K562 (cell line): ENCODE data around the gene DUS4L. TPM values are rescaled to one million over a fixed set of nuclear protein-coding genes. Genes with fewer than 3 reads are reported as not detected.

Experiments used
- ATAC-seq: fragments of 200-7000 bp; cut with Tn5 transposase; 3 replicates; pipeline ENCODE4 v1.9.1; 2020; ENCODE audit warnings: moderate library complexity
- BruUV-seq: library from RNA; stranded (reverse); fragments of 400-500 nt; replicated peaks from 2 replicates; lab custom pipeline; 2021; lab: Mats Ljungman, UMichigan
- CTCF ChIA-PET: fragments of 300-600 bp; formaldehyde crosslinking; extraction: SDS; loops from one replicate; lab custom pipeline; 2021; ENCODE audit warnings: low intra/inter-chr PET ratio; lab: Yijun Ruan, JAX
- POLR2A ChIA-PET: fragments of 300-600, 350-650 bp; sonication (Branson Sonifier 250); formaldehyde crosslinking; extraction: SDS; loops from one replicate; lab custom pipeline; 2021; ENCODE audit warnings: antibody characterized with exemption, inconsistent platforms; lab: Yijun Ruan, JAX
- DNase-seq, 4 experiments: peaks; one replicate each; pipeline versions ENCODE4 v3.0.0 to v3.0.0-alpha.2; 2011 to 2018; ENCODE audit warnings: low spot score in 3 of 4, mixed read lengths in 3 of 4; ENCODE audit errors: extremely low read depth in 1 of 4
- FAIRE-seq: peaks from 2 replicates; lab custom pipeline; 2011; peaks lifted over from hg19 to GRCh38; lab: Jason Lieb, UNC
- H2AFZ ChIP-seq: 2 replicates; pipeline ENCODE4 v1.6.0; 2011; ENCODE audit warnings: low read depth, low read length, control low read depth, inconsistent platforms
- H3K27ac ChIP-seq: fragments of 200-600 bp; 3 replicates; pipeline ENCODE4 v1.8.0; 2011; ENCODE audit warnings: low read depth, mild to moderate bottlenecking, control low read depth, inconsistent platforms, low read length, moderate library complexity, mixed read lengths; ENCODE audit errors: extremely low read depth
- H3K27me3 ChIP-seq, 2 experiments: fragments of 300-600 bp in 1 of 2; 2 replicates in 1 of 2; 3 replicates in 1 of 2; pipeline versions ENCODE4 v1.6.0 to v1.8.0; 2011; ENCODE audit warnings: inconsistent platforms in 2 of 2, low read length in 2 of 2, mild to moderate bottlenecking in 1 of 2, mixed read lengths in 1 of 2, moderate library complexity in 1 of 2; ENCODE audit not compliant: control insufficient read depth in 2 of 2, insufficient read depth in 2 of 2
- H3K36me3 ChIP-seq: fragments of 300-600 bp; 3 replicates; pipeline ENCODE4 v1.8.0; 2011; ENCODE audit warnings: mild to moderate bottlenecking, low read length, inconsistent platforms; ENCODE audit not compliant: control insufficient read depth, insufficient read depth
- H3K4me1 ChIP-seq, 2 experiments: fragments of 200-600 bp in 1 of 2; replicated peaks in 1 of 2; 2 replicates in 1 of 2; 3 replicates in 1 of 2; pipeline versions ENCODE4 v1.5.1 to v1.8.0; 2011; ENCODE audit warnings: inconsistent platforms in 2 of 2, low read length in 2 of 2, mild to moderate bottlenecking in 1 of 2, mixed read lengths in 1 of 2, moderate library complexity in 1 of 2; ENCODE audit not compliant: control insufficient read depth in 2 of 2, insufficient read depth in 2 of 2
- H3K4me2 ChIP-seq: 2 replicates; pipeline ENCODE4 v1.6.1; 2011; ENCODE audit warnings: low read length, control low read depth, inconsistent platforms, mixed read lengths; ENCODE audit not compliant: insufficient read depth
- H3K4me3 ChIP-seq: fragments of 200-600 bp; sonication (generic), shearing (Covaris generic); 2 replicates; pipeline ENCODE4 v1.5.1; 2016; ENCODE audit warnings: control low read depth, inconsistent platforms
- H3K79me2 ChIP-seq: fragments of 200-600 bp; 3 replicates; pipeline ENCODE4 v1.8.0; 2011; ENCODE audit warnings: low read length, inconsistent platforms; ENCODE audit not compliant: control insufficient read depth, insufficient read depth
- H3K9ac ChIP-seq, 2 experiments: 2 replicates each; pipeline versions ENCODE4 v1.6.0 to v1.6.1; 2011; ENCODE audit warnings: low read depth in 2 of 2, low read length in 2 of 2, control low read depth in 1 of 2, inconsistent platforms in 1 of 2, mild to moderate bottlenecking in 1 of 2, mixed read lengths in 1 of 2; ENCODE audit not compliant: insufficient read depth in 1 of 2
- H3K9me1 ChIP-seq: one replicate; pipeline ENCODE4 v1.6.0; 2011; ENCODE audit warnings: inconsistent platforms, mild to moderate bottlenecking, low read length, moderate library complexity; ENCODE audit not compliant: control insufficient read depth, insufficient read depth
- H3K9me3 ChIP-seq: replicated peaks from 2 replicates; pipeline ENCODE4 v1.5.1; 2011; ENCODE audit warnings: low read depth, low read length, inconsistent platforms; ENCODE audit not compliant: control insufficient read depth, insufficient read depth
- H4K20me1 ChIP-seq: replicated peaks from 2 replicates; pipeline ENCODE4 v1.6.1; 2011; ENCODE audit warnings: low read length, inconsistent platforms, mixed read lengths; ENCODE audit not compliant: control insufficient read depth, insufficient read depth
- BRCA1 ChIP-seq, 2 experiments: fragments of 450-650 bp in 1 of 2; sonication (generic) in 1 of 2; formaldehyde crosslinking in 1 of 2; IDR thresholded peaks; 2 replicates each; pipeline versions ENCODE4 v1.5.0 to v1.6.1; 2017 to 2020; ENCODE audit warnings: mild to moderate bottlenecking in 1 of 2, missing genetic modification reagents in 1 of 2
- CBX5 ChIP-seq: IDR thresholded peaks from 2 replicates; pipeline ENCODE4 v1.6.1; 2014; ENCODE audit warnings: low read depth, borderline replicate concordance
- ILK ChIP-seq: fragments of 450-650 bp; IDR thresholded peaks from 2 replicates; pipeline ENCODE4 v1.6.1; 2016; ENCODE audit warnings: missing genetic modification characterization, low read depth, mild to moderate bottlenecking, missing compliant biosample characterization, moderate library complexity, borderline replicate concordance
- PML ChIP-seq: IDR thresholded peaks from 2 replicates; pipeline ENCODE4 v1.6.1; 2012; ENCODE audit warnings: low read length, inconsistent platforms
- POLR2AphosphoS5 ChIP-seq: IDR thresholded peaks from 2 replicates; pipeline ENCODE4 v1.6.1; 2011; ENCODE audit warnings: mild to moderate bottlenecking, low read depth, low read length, moderate library complexity; ENCODE audit not compliant: control insufficient read depth, insufficient read depth
- POLR2H ChIP-seq: IDR thresholded peaks from 2 replicates; pipeline ENCODE4 v1.6.1; 2016; ENCODE audit warnings: missing genetic modification characterization, low read depth, mild to moderate bottlenecking, control low read depth, missing compliant biosample characterization, moderate library complexity
- RAD21 ChIP-seq, 2 experiments: fragments of 250-450 bp in 1 of 2; fragments of 450-650 bp in 1 of 2; sonication (Bioruptor Pico) in 1 of 2; formaldehyde crosslinking in 1 of 2; IDR thresholded peaks in 1 of 2; conservative IDR thresholded peaks in 1 of 2; 2 replicates each; pipeline versions ENCODE4 v1.4.0 to v1.8.0; 2020 to 2022; ENCODE audit warnings: mild to moderate bottlenecking in 2 of 2, moderate library complexity in 1 of 2
- SIRT6 ChIP-seq: IDR thresholded peaks from one replicate; pipeline ENCODE4 v1.6.1; 2012; ENCODE audit warnings: low read depth, mild to moderate bottlenecking, control low read depth, inconsistent platforms, low read length, moderate library complexity
- THAP12 ChIP-seq: fragments of 250-450 bp; sonication (Bioruptor Pico); IDR thresholded peaks from 2 replicates; pipeline ENCODE4 v1.9.0; 2021; ENCODE audit warnings: mild to moderate bottlenecking, inconsistent platforms
- XRCC4 ChIP-seq: IDR thresholded peaks from one replicate; pipeline ENCODE4 v1.6.1; 2011; ENCODE audit not compliant: insufficient read depth, insufficient read length; ENCODE audit errors: extremely low read depth
- ZNF766 ChIP-seq: fragments of 200-800 bp; sonication (Bioruptor generic); conservative IDR thresholded peaks from 2 replicates; pipeline ENCODE4 v1.6.1; 2016; ENCODE audit warnings: missing genetic modification characterization, missing compliant biosample characterization
- WGBS: fragments of 100-300 bp; shearing (Covaris generic); methylation state at CpG from one replicate; pipeline ENCODE4 v1.1.6; 2016; ENCODE audit warnings: low coverage, mixed read lengths; ENCODE audit not compliant: insufficient coverage; ENCODE audit errors: missing lambda C conversion rate; 5-methylcytosine and 5-hydroxymethylcytosine counted together
- in situ Hi-C: fragments of 300-500 bp; cut with MboI; formaldehyde crosslinking; loops from 4 replicates; pipeline ENCODE4 v1.15.0; 2018; ENCODE audit warnings: inconsistent platforms, mixed read lengths
- intact Hi-C: fragments of 100-400 bp; cut with micrococcal nuclease; formaldehyde crosslinking; loops from 2 replicates; pipeline ENCODE4 v1.14.2; 2022
- polyA plus RNA-seq, 8 experiments: library from polyadenylated mRNA; depleted of rRNA in 4 of 8; stranded (reverse) in 5 of 8; unstranded in 3 of 8; fragments of >200 nt; fragmentation: Nextera tagmentation in 2 of 8; fragmentation: Illumina TruSeq in 1 of 8; extraction: Ambion mirVana in 2 of 8; extraction: Trizol in 1 of 8; gene quantifications; 2 replicates each; pipeline versions ENCODE4 v1.2.1 to v1.2.3, GENCODE V29; 2011 to 2014; ENCODE audit warnings: inconsistent platforms in 1 of 8, missing spikeins in 1 of 8
- total RNA-seq, 7 experiments: library from RNA; depleted of rRNA in 6 of 7; stranded (reverse); fragments of >200 nt in 6 of 7; fragmentation: Illumina TruSeq in 2 of 7; extraction: Trizol in 2 of 7; gene quantifications; 2 replicates each; pipeline versions ENCODE4 v1.2.1 to v1.2.3, GENCODE V29; 2011 to 2021; ENCODE audit warnings: low replicate concordance in 1 of 7

The DUS4L gene
- total and polyA plus RNA-seq, 9 of the 15 experiments (the other 6 are each of a cell fraction or from before 2014, with no cell fraction given), result 12.2 to 33.6 (median 28.6) TPM

GRCh38 chr7:107597582-107597916, 33.8 kb downstream of the DUS4L start:
- TF ChIP-seq CBX5 (no peak), ILK (no peak), POLR2H (tag) (no peak), XRCC4 (no peak), PML (no peak), SIRT6 (no peak), RAD21 (CRISPR knock-in tag; conservative IDR thresholded peaks at IDR 0.05 in 1 of 2, IDR thresholded peaks at IDR 0.05 in 1 of 2) (no peak), ZNF766 (CRISPR knock-in tag) (no peak), BRCA1 (IDR thresholded peaks at IDR 0.05) (no peak), BRCA1 (CRISPR knock-in tag; IDR thresholded peaks at IDR 0.05) (no peak), POLR2AphosphoS5 (no peak), THAP12 (no peak)
- no peaks in the 10 kb centered on the region for H4K20me1 ChIP-seq
- in situ Hi-C loops (no loop called here), intact Hi-C loops (no loop called here)
- H3K27me3 ChIP-seq, result no peaks in the 10 kb centered on the region
- BruUV-seq, result no TSS peak
- no peaks in the 10 kb centered on the region for H3K4me1 ChIP-seq
- ATAC-seq (no peak), FAIRE-seq (no peak), DNase-seq (no peak)
- H3K79me2 ChIP-seq, result no peaks in the 10 kb centered on the region
- 45% methylated on average over 1 of the region's 1 CpG for WGBS
- H3K4me3 ChIP-seq, result no peak overlapping the region
- H2AFZ ChIP-seq, result no peak overlapping the region
- ChIA-PET POLR2A (interaction anchor here (1.5 to 2.0 kb wide), 3 partner anchors 9 to 14 kb away, joined by 4 to 6 read pairs (median 5); no protein-coding TSS in a partner anchor), CTCF (no interaction called here)
- no peak overlapping the region for H3K4me2 ChIP-seq
- no peak overlapping the region for H3K27ac ChIP-seq
- peaks cover 79% of the 10 kb centered on the region for H3K36me3 ChIP-seq
- H3K9me1 ChIP-seq, result peaks cover 2% of the 10 kb centered on the region
- no peak overlapping the region for H3K9ac ChIP-seq
- no peaks in the 10 kb centered on the region for H3K9me3 ChIP-seq
